ENCODE results near the gene HOXA4.

Gene HOXA4

DNA sequence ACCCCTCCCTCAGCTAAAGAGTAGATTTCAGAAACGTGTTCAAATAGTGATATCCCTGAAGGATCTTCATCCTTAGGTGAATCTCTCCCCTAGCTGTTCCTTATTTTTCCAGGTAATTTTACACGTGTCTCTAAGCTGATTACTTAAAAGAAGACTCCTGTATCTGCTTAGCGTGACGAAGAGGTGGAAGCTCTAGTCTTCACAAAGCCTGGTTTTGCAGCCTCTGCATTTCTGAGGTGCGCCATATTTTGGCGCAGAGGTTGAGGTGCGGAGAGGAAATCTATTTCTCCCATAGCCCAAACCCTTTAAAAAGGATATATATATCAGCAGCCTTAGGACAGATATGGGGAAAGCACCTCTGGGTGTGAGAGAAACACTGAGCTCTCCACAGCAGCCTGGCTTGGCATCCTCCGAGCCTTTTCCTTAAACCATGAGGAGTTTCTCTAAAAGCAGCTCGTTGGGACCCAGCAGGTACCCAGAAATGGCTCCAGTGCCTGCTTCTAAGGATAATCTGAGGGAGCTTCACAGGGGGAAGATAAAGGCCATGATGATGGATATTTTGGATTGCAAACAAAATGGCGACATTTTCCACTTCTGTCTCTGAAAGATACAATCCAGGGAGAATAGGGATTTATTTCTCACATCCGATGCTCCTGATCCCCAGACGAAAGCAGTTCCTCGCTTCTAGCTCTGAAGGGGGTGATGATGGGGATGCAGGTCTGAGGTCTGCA, 25.1 kb downstream of the HOXA4 start:
- no peak for DNase-seq (ENCODE audit: low read depth)

- DNase-seq (ENCODE audit: low read depth) = no peak
Measured at GRCh38 chr7:27104341-27105058, 26.1 kb downstream of the HOXA4 start.

GRCh38 chr7:27103489-27104226, 26.9 kb downstream of the HOXA4 start:
- DNase-seq (ENCODE audit: low read depth) = no peak

DNA sequence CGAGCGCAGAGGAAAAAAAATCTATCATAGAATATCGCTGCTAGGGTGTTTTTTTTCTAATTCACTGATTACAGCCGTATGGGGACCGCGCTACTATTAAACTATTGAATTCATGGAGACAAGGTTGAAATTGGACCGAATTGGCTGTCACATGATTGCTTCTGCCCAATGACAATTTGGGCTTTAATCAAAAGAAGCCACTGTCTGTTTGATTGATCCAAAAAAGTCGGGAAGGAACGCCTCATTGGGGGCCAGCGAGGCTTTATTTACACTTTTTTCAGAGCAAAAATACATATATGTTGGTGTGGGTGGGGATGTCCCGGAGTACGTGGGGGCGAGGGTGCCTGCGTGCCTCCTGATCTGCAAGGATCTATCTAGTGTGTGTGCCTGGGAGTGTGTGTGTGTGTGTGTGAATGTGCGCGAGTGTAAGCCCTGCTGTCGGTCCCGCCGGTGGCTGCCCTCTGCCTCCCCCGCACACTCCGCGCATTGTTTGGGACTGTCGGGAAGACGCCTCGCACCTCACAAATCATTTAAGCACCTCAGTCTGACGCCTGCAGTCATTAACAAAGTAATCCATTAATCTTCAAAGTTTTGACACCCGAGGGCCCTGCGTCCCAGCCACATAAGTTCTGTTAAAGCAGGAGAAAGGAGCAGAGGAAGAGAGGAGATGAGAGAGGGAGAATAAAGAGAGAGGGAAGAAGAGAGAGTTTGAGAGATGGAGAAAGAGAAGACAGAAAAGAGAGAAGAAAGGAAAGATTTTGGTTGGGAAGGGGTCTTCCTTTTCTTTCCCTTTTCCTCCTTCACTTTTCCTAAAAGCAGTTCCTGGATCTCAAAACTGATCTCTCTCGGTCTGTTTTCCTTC, 27.7 kb downstream of the HOXA4 start, which contains the start of gene HOXA2:
Gene HOXA2, minus strand, starts transcription at position 103 of the 862 bp plus-strand sequence. CDS start 183 bp downstream, outside the sequence.
- no peak for DNase-seq (ENCODE audit: low read depth)

- DNase-seq (ENCODE audit: low read depth) = no peak
Measured at GRCh38 chr7:27101957-27102580, 28.5 kb downstream of the HOXA4 start.

DNA sequence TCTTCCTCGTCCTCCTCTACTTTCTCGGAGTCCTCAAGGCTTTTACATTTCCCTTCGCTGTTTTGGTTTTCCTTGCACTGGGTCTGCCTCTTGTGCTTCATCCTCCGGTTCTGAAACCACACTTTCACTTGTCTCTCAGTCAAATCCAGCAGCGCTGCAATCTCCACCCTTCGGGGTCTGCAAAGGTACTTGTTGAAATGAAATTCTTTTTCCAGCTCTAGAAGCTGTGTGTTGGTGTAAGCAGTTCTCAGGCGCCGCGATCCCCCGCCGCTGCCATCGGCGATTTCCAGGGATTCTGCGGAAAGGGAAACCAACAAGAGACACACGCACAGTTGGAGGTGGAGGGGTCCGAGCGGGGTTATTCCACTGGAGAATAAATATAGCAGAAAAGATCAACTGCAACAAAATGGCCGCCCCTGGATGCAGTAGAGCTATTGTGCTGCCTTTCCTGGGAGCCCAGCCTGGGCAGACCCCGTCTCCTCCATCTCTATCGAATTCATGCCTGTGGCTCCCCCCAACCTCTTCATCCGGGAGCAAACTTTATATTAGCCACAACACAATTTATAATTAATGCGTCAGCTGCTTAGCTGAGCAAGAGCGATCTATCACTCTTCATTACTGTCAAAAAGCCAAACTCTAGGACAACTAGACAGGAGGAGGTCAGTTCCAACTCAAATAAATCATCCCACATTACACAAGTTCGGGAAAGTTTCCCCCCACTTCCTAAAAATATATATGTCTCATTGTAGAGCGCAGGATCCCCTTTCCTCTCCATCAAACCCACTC, 29.2 kb downstream of the HOXA4 start:
- no peak for DNase-seq (ENCODE audit: low read depth)

DNA sequence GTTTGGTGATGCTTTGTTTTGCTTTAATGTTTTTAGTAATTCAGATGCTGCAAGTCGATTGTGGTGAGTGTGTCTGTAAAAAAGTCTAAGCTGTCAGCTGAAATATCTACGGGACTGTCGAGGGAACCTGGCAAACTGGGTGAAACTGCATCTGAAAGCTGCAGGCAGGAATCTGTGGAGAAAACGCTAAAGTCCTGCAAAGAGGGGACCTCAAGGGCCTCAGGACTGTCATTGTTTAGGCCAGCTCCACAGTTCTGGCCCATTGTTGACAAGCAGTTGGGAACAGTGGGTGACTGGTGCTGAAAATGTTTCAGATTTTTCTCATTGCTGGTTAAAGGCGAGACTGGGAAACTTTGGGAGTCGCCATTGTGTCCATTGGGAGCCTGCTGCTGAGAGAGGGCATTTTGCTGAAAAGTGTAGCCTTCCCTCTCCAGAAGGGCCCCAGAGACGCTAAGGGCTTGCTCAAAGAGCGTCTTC, 29.8 kb downstream of the HOXA4 start:
- DNase-seq (ENCODE audit: low read depth) = no peak

DNA sequence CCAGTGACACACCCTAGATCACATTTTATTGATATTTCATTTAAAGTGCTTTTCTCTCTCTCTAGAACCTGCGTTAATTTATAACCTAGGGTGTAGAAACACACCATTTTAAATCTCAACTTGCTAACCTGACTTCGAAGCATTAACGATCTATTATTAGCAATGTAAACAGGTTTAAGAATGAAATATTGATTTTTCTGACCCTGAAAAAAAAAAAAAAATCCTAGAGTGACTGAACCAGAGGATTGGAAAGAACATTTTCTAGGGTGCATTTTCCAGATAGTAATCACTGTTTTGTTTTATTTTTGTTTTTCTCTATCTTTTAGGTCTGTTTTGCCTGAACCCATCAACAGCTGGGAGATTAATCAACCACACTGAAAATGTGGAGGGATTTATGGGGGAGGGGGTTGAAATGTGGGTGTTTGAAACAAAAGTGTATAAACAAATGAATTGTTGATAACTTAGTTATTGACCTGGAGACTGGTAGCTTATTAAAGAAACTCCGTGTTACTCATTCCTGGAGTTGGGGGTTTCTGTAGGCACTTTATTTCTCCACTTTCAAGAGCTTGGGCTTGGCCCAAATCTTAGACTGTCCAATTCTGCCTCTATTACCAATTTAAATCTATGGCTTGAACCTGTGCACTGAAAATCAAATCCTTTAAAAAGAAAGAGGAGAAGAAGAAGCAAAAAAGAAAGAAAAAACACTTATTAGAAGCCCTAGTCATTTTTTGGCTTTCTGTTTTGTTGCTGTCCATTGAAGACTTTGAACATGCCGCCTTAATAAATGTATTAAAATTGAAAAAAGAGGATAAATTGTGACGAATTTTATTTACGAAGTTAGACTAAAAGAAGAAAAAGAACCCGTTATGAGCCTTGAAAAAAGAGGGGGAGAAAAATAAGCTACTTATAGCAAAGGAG, 30.8 kb downstream of the HOXA4 start:
- DNase-seq (ENCODE audit: low read depth) = no peak

DNA sequence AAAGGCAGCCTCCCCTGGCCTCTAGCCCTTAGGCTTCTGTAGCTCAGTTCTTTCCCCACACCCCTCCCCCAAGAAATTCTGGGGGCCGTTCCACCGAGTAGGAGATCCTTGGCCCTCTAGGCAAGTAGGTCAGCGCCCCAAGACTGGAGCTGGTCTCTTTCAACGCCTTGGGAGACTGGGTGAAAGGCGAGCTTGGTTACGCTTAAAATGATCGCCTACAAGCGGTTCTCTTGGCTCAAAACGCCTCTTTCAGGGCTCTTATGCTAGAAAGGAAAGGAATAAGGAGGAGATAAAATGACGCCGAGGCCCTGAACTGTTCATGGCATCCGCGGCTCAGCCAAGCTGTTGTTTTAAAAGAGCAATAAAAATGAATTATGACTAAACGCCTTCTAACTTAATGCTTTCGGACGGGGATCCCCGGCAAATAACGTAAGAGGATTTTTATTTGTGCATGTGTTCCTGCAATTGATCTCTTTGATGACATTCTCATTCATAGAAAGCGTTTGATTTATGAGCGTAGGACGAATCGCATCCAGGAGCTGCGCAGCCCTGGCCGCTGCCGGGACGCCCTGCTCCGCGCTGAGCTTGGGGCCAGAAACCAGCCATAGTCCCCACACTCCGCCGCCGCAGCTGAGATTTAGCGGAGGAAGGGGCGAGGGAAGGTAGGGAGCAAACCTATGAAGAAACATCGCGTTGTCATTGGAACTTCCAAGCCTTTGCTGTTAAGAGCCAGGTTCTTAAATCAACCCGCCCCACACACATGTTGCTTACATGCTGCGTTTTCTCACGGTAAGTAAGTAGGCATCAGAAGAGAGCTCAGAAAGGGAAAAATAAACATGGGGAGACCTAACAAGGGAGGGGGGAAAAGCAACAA, 31.7 kb downstream of the HOXA4 start:
- no peak for DNase-seq (ENCODE audit: low read depth)

DNA sequence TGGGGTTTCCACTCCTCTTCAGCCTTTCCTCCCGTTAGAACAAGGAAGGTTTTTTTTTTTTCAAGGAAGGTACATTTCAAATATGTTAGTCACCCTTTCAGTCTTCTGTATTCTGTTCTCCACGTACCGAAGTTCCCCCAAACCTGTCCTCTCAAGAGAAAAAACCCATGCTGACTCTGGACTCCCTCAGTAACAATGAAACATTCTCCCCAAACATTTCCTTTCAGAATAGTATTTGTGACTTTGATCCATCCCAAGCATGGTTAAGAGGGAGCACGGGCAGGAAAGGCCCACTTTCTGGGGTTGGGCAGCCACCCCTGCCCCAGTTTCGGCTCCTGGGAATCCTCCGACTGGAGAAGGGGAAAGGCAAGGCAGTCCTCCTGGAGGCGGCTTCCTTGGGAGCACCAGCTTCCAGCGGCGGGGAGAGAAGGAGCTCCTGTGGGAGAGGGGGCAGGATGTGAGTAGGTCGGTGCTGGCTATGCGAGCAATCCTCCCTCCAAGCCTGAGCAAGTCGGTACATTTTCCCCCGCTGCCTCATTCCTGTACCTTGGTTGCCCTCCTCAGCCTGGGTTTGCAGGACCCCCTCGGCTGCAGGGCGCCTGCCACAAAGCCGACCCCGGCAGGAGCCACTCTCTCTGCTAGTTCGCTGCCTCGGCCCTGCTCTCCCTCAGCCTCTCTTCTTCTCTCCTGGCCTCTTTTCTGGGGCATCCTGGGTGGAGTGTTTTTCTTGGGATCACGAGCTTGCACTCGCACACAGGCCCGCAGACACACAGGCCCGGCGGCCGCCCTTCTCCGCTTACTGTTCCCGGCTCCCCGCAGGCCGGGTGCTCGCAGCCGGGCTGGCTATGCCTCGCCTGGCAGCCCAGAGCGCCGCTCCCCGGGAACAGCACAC, 32.6 kb downstream of the HOXA4 start:
- DNase-seq (ENCODE audit: low read depth) = no peak

GRCh38 chr7:27096768-27097514, 33.6 kb downstream of the HOXA4 start:
- DNase-seq (ENCODE audit: low read depth) = no peak

DNA sequence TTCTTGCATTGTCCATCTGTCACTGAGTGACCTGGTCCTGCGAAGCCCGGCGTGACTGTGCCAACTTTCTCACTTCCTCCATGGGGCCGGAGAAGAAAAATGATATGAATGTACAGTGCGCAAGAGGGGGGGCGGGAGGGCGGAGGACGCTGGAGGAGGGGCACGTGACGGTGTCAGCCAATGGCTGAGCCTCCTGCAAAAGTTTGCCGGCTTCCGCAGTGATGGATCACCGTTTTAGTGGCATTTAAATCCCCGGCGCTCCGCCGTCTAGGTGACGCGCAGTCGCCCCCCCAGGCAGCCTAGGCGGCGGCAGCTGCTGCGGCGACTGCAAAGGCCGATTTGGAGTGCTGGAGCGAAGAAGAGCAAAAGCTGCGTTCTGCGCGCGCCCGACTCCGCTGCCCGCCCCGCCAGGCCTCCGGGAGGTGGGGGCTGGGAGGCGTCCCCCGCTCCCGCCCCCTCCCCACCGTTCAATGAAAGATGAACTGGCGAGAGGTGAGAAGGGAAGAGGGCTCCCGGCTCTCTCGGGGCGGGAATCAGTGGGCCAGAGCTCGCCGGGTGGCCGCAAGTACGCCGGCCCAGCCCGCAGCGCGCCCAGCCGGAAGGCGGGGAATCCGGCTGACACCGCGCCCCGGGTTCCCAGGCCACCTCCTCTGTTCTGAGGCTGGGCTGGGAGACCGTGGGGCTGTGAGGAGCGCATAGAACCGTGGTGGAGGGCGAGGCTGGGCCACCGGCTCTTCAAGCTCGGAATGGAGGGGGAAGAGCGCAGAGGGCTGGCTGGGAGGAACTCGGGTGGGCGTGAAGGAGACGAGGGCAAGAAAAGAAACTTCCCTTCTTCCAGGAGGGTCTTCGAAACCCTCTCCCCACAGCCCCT, 34.4 kb downstream of the HOXA4 start, which contains the start of gene HOXA1:
Gene HOXA1, minus strand, starts transcription at position 104 of the 871 bp plus-strand sequence. Its CDS starts 88 bp downstream, at position 16.
- DNase-seq (ENCODE audit: low read depth) = peak; percentile 47

DNA sequence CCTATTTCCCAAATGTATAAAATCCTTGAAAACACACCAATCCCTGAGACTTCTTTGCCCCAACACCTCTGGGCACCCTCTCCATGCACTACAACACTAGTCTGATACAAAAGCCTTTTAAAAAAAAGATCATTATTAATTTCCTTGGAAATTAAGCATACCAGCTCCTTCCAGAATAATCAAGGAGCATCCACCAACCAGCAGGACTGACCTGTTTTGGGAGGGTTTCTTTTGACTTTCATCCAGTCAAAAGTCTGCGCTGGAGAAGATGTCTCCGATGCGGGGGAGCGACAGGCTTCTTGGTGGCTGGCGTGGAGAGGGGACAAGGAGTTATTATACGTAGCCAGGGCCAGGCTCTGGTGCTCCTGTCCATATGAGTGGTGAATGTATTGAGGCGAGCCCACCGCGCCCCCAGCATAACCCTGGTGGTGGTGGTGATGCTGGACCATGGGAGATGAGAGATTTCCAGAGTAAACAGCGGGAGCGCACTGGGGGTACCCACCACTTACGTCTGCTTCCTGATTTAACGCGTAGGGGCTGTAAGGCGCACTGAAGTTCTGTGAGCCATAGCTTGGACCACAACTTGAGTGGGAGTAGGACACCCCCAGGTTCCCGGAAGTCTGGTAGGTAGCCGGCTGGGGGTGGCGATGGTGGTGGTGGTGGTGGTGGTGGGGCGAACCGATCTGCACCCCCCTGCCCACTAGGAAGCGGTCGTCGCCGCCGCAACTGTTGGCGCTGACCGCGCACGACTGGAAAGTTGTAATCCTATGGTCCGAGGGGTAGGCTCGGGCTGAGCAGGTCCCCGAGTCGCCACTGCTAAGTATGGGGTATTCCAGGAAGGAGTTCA, 35.3 kb downstream of the HOXA4 start:
- DNase-seq (ENCODE audit: low read depth) = no peak

GRCh38 chr7:27094304-27095049, 36.1 kb downstream of the HOXA4 start:
- DNase-seq (ENCODE audit: low read depth) = no peak
